ENCODE measurements around the gene NR2E1.

Gene NR2E1

GRCh38 chr6:108171918-108172516 is 6.2 kb downstream of the NR2E1 start:
- no peak for DNase-seq

- peak; percentile 32 to 37 for DNase-seq
These were observed 8.8 kb downstream of the NR2E1 start for GRCh38 chr6:108174371-108175175.

DNA sequence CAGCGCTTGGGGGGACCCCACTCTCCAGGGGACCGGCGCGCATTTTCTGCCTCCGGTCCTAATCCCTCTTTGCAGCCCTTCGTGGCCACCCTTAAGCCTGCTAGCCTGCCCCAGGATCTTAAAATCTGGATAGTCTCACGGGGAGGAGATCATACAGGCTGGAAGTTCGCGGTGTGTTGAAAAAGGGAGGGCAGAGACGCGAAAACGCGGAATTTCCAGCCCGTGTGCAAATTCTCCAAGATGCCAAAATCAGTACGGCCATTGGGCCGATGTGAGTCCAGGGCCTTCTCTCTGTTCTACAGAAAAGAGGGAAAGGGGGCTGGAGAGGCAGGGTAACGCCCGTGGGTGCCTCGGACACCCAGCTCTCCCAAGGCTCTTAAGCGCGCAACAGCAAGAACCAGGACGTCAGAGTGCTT is 9.4 kb downstream of the NR2E1 start:
- no peak for DNase-seq

- peak in 1 of 2 experiments; percentile 17 for DNase-seq
These were observed 9.9 kb downstream of the NR2E1 start for GRCh38 chr6:108175592-108176279.

DNA sequence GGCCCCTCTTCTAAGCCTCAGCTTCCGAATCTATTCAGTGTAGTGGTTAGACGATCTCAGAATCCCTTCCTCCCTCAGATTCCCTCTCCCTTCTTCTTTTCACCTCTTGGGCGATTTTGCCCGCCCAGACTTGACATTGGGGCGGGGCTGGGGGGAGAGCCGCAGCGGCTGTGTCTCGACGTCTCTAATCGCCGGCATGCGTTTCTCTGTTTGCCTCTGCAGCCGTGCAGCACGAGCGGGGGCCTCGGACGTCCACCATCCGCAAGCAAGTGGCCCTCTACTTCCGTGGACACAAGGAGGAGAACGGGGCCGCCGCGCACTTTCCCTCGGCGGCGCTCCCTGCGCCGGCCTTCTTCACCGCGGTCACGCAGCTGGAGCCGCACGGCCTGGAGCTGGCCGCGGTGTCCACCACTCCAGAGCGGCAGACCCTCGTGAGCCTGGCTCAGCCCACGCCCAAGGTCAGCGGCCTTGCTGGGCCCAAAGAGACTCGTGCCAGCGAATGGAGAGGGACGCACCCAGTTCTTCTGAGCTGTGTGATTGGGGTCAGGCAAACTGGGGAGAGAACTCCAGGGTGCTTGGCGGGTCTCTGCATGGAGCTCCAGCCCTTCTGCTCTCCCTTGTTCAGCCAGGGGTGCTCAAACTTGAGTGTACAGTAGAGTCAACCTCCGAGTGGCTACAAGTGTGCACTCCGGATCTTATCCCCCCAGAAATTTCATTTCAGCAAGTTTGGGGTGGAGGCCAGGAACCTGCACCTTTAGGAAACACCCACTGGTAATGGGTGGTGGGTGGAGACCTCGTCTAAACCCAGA is 10.7 kb downstream of the NR2E1 start:
- no peak for DNase-seq

- no peak for DNase-seq
These were observed 13.9 kb downstream of the NR2E1 start for GRCh38 chr6:108179741-108180140.

GRCh38 chr6:108180266-108180665 is 14.4 kb downstream of the NR2E1 start:
- no peak for DNase-seq

DNA sequence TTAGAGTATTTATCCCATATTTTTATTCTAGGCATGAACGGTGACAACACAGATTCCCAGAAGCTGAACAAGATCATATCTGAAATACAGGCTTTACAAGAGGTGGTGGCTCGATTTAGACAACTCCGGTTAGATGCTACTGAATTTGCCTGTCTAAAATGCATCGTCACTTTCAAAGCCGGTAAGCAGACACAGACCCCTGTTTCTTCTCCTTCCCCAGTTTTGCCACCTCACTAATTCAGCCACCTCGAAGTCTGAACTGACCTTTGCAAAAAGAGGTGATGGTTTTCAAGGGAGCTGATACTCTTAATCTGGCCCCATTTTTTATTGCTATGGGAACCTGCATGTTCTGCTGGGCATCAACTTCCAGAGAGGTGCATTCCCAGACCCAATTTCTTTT is 15.0 kb downstream of the NR2E1 start:
- DNase-seq, result no peak

GRCh38 chr6:108186226-108186625 is 20.4 kb downstream of the NR2E1 start:
- DNase-seq, result no peak

DNA sequence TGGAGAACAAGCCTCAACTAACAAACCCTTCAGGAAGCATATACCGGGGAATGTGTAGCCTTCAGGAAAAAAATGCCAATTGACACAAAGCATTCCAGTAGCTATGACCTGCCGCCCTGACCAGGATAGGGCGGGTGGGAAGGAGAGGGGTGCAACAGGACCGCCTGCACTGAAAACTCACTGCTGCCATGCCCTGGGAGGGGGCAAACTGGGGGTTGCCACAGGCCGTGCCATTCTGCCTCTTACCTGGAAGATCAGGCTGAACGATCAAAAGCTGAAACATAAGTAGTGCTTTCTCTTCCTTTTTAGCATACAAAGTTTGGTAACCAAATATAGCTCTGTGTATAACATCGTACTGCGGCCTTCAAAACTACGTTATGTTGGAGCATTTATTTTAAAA is 21.7 kb downstream of the NR2E1 start:
- no peak for DNase-seq

- no peak for DNase-seq
These were observed 27.3 kb downstream of the NR2E1 start for GRCh38 chr6:108193131-108193530.

DNA sequence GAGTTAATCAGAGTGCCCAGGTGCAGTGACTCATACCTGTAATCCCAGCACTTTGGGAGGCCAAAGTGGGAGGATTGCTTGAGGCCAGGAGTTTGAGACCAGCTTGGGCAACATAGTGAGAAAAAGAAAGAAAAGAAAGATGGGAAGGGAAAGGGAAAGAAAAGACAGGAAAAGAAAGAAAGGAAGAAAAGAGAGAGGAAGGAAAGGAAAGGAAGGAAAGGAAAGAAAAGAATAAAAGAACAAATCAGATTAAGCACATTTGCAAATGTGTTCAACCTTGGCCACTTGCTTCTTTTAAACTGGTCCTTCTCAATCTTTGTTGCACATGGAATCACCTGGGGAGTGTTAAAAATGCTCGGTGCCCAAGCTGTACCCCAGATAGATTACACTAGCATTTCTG is 28.0 kb downstream of the NR2E1 start:
- no peak for DNase-seq

- DNase-seq, result no peak
These were observed 28.7 kb downstream of the NR2E1 start for GRCh38 chr6:108194503-108194902.

DNA sequence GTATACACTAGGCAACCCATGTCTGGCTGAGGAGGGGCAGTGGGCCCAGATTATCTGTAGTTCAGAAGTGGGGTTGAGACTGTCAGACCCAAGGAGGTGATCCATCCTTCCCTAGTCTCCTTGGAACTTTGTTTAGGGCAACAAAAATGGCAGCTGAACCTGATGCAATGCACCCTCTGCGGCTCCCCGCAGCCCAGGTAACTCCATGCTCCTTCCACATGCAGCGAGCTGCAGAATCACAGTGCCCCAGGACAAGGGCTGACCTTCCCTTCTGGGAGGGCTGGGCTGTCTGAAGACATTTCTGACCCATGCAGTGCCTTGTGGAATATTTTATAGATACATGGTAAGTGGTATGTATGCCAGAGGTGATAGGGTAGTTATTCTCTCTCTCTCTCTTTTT is 29.4 kb downstream of the NR2E1 start:
- DNase-seq, result no peak

DNA sequence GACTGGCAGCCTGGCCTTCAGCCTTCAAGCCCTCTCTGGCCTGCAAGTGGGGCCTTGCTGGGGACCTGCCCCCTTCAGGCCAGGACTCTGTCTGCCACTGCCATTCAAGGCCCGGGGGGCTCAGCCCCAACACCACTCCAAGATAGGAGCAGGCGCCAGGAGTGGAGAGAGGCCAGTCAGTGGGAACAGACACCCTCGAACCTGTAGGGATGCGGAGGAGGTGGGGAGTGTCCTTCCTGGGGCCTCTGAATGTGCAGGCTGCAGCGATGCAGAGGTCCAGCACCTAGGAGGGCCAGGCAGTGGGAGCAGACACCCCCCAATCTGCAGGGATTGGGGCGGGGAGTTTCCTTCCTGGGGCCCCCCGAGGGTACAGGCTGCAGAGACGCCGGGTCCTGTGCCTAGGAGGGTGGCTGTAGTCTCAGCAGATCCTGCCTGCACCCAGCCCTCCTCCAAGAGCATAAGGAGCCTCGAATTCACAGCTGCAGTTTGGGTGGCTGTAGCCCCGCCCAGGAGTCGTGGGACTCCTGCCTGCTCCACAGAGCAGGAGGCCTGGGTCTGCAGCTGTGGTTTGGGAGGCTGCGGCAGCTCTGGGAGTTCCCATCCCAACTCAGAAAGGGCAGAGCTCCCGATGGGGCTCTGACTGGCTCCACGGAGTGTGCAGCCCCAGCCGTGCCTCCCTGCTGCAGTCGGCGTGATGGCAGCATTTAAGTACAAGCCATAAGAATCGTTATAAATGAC is 33.1 kb downstream of the NR2E1 start:
- no peak for DNase-seq

- DNase-seq, result no peak
These were observed 34.4 kb downstream of the NR2E1 start for GRCh38 chr6:108200186-108200585.

DNA sequence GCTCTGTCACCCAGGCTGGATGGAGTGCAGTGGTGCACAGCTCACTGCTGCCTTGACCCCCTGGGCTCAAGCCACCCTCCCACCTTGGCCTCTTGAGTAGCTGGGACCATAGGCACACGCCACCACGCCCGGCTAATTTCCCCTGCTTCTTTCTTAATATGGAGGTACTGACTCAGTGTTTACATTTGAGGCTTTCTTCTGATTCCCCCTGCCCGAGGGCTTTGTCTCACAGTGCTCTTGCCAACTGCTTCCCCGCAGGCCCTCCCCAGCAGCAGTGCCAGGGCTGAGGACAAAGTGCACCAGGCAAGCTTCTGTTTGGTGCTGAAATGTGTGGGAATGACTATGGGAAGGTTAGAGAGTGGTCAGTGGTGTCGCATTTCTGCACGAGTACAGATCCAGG is 34.8 kb downstream of the NR2E1 start:
- no peak for DNase-seq

DNA sequence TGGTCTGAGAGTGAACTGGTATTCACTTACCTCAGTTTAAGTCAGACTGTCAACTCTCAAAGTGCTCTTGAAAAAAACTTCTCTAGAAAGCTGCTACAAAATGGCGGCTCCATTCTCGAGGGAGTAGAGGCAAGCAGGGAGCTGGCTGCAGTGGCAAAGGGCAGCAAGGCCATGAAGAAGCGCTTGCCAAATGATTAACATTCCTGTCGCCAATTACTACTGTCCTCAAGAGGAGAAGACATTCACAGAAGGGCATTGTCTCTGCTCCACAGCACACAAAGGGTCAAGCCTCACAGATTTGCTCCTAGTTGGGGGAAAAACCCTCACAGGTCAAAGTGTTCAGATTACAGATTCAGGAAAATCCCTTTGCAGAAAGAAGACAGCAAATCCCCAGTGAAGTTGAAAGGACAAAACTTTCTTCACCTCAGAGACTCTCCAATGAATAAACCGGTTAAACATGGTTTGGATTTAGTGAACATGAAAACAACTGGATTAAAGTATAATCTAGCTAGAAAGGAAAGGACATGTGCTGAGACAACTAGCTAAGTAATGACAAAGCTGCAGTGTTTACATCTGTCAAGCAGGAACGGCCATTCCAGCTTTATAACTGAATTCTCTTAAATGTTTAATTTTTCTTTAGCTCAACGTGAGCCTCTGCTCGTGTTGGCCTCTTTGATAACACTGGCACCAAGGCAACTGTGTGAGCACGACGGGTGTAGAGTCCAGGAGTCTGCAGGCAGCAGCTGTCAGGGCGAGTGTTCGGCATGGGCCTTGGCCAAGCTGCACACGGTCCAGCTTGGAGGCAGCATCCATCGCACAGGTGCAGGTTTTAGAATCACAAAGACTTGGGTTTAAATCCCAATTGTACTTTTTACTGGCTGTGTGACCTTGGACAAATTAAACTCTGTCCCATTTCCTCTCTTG is 37.6 kb downstream of the NR2E1 start:
- DNase-seq, result no peak

GRCh38 chr6:108207013-108207412 is 41.2 kb downstream of the NR2E1 start:
- DNase-seq, result no peak

GRCh38 chr6:108209738-108210137 is 43.9 kb downstream of the NR2E1 start:
- no peak for DNase-seq

GRCh38 chr6:108210556-108210955 is 44.7 kb downstream of the NR2E1 start:
- no peak for DNase-seq

Data from activated CD4-positive, alpha-beta T cell treated with anti-CD3 and anti-CD28 coated beads, Interleukin-2, amount 50 U/mL, for 48 hours (primary cell).